ENCODE data around the gene FIBCD1.

FIBCD1 gene

DNA sequence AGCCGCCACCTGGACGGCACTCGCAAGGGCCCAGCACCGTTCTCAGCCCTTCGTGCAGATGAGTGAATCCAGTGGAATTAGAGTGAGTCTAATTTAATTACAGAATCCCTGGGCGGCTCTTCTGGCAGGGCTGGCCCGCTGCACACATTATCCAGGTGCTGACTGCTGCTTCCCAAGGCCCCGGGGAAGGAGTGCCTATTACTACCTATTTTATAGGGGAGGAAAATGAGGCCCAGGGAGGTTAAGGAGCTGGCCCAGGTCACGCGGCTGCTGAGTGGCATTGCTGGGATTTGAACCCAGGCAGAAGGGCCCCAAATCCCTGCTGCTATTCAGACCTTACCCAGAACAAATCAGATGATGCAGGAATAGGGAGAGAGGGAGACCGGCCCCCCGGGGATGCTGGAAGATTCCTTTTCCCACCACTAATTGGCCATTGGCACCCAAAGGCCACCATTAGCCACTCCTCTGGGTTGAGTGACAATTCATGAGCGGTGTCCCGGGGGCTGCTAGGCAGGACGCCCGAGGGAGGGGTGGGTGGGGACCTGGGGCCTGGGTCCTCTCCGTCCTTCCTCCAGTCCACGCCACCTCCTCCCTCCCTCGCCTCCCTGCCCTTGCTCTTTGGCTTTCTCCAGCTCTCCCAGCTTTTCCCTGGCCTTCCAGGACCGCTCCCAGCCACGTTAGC lies 32.2 kb downstream of the FIBCD1 start:
- no peak for DNase-seq (ENCODE audit: low spot score)

DNA sequence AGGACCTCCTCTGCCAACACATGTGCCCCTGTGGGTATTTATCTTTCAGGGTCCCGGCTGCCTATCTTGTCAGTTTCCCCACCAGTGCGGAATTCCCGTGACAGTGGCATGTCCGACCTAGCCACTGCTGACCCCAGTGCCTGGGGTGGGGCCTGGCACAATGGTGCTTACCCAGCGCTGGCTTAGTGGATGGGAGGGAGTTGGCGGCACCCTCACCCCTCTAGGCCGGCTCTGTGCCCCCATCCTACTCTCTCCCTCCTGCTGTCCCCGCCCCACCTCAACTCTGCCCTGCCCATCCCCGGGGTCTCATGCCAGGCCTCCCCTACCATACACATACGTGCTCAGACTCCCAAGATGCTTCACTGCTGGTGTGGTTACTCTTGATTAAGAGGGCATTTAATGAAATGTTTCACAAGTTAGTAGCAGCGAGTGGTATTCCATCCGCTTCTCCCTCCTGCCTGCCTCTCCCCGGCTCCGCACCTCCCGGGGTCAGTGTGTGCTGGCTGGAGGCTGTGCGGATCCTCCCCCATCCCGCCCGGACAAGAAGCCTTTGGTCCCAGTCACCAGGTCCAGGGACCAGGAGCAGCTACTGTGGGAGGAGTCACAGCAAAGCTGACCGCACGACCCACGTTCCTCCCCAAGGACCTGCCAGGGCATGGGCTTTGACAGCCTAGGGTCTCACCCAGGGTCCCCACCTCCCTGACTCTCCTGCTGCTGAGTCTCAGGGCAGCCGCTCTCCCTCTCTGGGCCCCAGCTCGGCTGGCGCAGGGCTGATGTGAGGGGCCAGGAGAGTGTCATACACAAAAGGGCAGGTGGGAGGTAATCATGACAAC lies 32.9 kb downstream of the FIBCD1 start:
- DNase-seq (ENCODE audit: low spot score), result no peak

DNA sequence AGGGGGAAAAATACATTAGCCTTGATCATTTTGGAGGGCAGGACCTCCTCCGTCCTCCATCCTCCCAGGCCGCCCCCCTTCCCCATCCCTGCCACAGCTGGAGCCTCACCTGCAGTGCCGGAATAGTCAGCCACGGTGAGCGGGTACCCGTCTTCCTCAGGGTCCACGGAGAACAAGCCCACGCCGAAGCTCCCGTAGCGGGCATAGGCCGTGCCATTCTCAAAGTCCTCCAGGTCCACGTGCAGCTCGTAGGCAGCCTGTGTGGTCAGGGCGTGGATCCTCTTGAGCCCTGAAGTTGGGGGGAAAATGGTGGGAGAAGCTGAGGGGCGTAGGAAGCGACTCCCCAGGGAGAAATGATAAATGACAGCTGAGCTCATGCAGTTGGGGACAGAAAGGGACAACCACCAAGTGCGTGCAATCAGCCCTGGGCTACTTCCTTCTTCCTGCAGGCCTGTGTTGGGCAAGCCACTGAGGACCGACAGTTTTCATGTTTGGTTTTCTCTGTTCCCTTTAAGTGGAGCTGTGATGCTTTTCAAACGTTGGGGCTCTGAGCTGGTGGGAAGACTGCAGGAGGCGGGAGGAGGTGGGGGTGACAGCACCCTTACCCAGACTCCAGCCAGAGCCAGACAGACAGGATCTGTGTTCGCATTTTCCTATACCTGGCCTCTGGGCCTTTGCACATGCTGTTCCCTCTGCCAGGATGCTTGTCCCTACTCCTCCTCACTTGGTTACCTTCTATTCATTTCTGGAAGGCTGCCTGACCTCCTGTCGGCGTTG lies 33.7 kb downstream of the FIBCD1 start:
- no peak for DNase-seq (ENCODE audit: low spot score)

DNA sequence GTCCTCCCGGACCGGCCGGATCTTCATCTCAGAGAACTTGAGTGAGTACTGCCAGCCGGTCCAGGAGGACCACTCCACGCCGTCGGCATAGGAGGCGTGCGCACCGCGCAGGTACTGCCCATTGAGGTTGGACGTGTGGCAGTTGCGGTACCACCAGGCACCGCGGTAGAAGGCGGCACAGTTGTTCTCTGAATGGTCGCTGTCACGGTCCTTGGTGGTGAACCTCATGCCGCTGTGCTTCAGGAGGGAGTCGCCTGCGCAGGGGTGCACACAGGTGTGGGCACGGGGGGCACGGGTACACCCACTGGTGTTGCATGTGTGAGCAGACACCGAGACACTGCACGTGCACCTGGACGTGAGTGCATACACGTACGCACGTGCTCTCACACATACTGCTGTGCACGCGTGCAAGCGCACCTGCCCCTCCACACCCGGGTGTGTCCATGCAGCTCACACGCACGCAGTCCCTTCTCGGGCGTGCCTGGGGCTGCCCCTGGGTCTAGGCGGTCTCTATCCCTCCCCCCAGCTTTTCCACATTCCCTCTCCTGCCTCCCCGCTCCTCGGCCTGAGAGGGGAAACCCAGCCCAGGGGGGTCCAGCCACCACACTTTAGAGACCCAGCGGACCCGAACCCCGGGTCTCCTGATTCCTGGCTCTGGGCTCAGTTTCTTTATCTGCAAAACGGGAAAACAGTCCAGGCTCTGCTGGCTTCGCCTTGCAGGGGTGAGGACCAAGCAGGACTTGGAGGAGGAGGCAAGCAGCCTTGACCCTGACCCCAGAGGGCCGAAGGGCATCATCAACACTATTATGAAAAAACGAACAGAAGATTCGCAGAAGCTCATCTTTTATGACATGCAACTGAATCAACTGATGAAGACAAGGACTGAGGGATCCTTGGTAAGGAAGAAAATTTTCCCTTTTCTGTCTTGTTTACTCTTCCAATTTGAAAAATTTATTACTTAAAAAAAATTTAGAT lies 34.7 kb downstream of the FIBCD1 start:
- DNase-seq (ENCODE audit: low spot score), result no peak

DNA sequence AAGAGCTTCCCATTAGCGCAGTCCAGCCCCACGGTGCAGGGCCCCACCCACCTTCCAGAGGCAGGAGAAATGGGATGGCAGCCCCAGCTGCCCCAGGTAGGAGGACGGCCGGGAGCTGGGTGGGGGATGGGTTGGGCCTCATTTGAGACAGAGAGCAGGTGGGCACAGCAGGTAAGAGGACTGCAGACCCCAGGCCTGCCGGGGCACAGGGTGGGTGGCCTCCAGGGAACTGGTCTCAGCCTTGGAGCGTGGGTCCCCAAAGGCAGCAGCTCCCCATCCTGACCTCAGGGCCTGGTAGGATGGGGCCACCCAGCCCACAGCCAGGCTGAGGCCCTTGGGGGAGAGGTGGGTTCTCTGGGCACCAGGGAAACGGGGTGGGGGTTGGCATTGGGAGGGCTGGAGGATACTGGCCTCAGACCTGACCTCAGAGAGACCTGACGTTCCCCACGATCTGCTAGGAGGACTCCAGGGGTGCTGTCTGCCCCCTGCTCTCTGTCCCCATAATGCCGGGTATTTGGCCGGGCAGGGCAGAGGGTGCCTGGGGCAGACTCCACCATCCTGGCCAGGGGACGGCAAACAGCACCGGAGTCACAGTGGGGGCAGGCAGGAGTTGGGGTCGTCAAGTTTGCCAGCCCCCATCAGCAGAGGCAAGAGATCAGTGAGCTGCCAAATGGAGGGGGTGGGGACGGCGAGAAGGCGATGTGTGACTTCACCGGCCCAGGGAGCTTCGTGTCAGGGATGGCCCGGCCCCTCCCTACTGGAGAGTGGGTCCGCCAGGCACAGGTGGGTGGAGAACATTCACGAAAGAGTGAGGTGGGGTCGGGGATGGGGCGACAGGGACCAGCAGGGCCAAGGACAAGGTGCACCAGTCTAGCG lies 35.6 kb downstream of the FIBCD1 start:
- no peak for DNase-seq (ENCODE audit: low spot score)

DNA sequence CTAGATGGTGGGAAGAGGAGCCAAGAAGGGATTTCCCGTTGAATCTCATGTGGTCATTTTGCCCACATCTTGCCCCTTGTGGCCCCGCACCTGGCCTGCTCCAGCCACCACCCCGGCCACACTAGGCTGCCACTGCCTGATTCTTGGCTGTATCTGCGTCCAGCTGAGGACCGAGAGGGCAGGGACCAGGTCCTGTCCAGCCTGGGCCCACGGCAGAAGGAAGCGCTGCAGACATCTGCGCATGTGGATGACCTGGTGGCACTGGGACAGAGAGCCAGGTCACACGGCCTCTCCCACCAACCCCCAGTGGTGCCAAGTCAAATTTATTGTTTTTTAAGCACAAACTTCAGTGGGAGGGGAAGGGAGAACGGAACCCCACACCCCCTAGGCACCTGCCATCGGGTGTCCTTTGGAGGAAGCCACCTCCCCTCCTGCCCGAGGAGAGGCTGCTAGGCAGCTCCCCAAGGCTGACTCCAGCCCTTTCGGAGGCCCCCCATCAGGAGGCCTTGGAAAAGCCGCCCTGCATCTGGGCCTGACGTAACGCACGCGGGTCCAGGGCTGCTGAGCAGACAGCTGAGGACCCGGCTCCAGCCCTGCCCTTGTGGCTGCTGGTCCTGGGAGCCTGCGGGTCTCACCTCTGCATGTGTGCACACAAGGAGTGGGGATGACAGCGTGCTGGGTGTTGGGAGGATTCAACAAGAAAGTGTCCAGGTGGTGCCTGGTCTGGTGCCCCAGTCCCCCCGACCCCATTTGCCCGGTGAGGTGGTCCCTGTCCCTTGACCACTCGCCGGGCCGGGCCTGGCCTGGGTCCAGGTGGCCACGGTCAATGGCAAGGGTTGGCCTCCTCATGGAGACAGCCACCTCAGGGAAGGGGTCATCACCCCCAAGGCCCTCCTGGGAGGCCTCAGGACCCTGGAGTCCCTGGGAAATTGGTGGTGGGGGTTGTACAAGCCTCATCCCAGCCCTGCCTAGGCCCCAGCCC lies 36.6 kb downstream of the FIBCD1 start:
- no peak for DNase-seq (ENCODE audit: low spot score)

DNA sequence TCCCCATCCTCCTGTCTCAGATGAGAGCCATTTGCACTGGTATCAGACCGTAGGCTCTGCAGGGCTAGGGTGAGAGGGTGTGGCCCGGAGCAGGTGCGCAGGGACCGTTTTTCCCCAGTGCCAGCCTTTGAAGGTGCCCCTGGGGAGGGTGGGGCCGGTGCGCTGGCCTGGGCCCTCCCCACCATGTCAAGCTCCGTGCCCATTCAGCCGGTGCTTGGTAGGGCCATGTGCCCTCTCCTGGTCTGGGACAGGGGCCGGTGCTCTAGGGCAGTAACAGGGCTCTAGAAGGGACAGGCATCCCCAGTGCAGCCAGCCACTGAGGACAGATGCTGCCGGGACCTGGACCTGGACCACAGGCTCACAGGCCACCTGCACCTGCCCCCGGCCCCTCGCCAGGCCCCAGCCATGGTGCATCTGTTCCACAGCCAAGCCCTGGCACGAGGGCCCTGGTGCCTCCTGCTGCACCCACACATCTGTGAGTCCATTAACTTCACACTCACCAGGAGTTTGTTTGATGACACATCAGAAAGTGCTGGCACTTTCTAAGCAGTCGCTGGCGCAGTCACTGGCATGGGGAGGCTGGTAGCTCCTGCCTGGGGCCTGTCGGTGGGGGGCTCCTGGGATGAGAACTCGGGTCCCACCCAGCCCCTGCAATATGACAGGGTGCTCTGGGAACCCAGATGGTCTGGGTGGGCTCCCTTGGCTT lies 37.4 kb downstream of the FIBCD1 start:
- no peak for DNase-seq (ENCODE audit: low spot score)

DNA sequence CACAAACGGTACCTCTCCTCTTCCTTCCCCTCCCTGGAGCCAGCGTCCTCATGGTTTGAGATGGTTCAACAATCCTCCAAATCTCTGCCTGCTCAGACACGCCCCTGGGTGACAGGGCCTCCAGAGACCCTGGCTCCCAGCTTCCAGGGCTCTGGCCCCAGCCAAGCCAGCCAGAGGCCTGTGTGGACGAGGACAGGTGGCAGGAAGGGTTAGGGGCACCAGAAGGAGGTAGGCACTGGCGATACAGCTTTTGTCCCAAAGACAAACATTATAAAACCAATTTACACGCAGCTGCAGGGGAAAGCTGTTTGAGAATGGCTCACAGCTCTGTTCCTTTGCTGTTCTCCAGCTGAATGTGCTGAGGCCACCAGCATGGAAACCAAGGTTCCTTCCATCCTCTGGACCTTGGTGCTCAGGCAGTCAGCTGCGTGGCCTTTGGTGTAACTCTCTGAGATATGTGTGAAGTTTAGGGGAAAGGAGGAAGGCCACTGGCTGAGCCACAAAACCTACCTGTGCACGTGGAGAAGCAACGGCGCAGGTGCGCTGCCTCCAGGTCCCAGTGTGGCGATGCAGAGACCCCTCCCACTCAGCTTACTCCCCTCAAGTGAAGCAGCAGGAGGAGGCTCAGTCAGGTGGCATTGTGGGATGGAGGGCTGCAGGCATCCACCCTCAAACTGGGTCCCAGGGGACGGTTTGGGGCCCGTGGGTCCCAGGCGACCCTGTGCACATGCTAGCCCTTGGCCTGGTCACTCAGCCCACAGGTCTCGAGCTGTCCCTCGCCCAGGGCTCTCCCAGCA lies 38.1 kb downstream of the FIBCD1 start:
- no peak for DNase-seq (ENCODE audit: low spot score)

DNA sequence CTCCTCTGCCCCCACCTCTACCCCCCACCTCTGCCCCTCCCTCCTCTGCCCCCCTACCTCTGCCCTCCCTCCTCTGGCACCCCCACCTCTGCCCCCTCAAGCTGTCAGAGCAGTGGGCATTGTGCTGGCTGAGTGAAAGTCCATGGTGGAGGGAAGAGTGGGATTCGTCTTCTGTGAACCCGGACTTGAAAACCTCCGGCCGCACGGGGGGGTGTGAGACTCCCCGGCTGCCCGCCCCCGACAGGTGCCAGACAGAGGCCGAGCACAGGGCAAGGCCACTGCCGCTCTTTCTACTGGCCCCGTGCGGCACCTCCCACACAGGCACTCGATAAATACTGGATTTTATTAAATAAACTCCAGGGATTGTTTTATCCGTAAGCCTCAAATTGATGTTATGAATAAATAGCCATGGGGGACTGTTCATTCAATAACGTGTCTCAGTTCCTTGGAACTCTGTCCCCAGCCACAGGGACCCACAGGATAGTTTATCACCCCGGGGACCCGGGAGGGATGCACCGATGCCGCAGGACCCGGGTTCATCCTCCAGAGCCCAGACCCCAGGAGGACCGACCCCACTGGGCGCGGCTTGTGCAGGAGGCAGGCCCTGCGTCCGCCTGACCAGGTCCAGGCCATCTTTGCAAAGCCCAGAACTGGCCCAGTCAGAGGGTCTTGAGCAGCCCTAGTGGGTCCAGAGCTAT lies 39.8 kb downstream of the FIBCD1 start:
- DNase-seq (ENCODE audit: low spot score), result no peak

DNA sequence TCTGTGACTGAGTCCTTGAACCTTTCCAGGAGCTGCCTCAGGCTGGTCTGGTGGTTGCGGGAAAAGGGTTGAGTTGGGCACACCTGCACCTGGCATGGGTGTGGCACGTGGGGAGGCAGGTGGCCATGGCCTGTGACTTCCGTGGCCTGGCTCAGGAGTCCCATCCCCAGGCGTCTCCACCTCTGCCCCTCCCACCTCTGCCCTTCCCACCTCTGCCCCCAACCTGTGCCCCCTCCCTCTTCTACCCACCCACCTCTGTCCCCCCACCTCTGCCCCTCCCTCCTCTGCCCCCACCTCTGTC lies 40.5 kb downstream of the FIBCD1 start:
- DNase-seq (ENCODE audit: low spot score), result no peak

DNA sequence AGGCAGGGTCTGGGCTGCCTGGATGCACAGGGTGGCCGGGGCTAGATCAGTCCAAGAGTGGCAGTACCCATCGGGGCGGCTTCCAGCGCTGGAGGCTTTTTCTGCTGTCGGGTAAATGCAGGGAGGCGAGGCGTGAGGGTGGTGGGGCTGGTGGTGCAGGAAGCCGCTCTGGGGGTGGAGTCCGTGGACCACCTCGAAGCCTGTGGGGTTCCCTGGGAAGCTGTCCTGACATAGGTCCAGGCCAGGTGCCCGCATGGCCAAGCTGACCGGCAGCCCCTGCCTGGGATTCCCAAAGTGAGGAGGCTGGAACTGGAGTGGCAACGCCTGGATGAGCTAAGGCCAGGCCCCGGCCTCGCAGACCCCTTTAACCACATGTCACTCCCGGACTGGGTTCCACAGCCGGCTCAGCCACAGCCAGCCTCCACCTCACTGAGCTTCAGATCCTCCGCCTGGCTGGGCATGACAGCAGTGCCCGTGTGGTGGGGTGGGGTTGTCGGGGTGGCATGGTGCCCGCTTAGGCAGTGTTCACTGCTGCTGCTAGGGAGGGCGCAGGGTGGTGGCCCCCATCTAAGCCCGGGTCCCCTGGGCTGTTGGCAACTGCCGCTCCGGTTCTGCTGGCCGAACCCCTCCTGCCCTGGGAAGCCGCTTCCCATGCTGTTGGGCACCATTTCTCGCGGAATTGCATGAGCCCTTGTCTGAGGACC lies 41.0 kb downstream of the FIBCD1 start:
- DNase-seq (ENCODE audit: low spot score), result no peak

DNA sequence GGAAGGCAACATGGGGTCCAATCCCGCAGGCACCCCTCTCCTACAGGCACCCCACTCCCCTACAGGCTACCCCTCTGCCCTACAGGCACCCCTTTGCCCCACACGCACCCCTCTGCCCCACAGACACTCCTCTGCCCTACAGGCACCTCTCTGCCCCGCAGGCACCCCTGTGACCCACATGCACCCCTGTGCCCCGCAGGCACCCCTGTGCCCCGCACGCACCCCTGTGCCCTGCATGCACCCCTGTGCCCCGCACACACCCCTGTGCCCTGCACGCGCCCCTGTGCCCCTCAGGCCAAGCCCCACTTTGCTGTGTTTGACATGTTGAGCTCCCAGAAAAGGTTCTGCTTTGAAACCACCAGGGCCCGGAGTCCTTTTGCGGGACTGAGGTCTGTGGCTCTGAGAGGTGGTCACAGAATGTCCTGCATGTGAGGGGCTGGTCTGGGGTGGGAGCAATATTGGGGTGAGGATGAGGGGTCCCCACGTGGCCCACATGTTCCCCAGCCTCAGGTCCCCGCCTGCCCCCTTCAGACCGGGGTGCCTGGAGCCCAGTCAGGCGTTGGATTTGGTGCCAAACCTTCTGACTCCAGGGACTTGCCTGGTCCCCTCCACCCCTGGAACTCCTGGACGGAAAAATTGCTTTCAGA lies 41.8 kb downstream of the FIBCD1 start:
- DNase-seq (ENCODE audit: low spot score), result no peak

DNA sequence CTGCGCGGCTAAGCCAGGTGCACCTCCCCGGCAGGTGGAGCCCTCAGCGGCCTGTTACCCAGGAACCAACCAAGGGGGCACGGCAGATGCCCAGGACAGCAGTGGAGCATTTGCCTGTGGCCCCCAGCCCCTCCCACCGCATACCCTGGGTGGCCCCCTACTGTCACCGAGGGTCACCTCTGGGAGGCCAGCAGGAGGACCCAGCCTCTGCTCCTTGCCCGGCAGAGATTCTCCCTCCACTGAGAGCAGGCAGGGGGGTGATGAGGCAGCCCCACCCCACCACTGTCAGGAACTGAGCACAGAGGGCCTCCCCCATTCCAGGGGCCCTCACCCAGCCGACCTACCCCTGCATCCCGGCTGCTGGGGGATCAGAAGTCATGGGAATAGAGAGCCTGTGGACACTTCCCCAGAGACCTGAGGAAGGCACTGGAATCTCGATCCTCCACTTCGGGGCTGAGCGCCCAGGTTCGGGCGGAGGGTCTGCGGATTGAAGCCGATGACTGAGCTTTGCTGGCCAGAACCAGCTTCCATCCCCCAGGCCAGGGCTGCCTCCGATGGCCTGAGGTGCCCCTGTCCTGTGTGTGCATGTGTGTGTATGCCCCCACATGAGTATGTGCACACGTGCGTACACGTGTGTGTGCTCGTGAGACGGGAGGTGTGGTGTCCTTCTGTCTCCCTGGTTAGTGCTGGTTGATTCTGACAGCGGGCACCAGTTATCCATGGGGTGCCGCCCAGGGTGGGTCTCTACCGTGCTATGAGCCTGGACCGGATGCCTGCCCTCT lies 42.6 kb downstream of the FIBCD1 start, which contains the start of gene QRFP:
QRFP (minus strand) TSS at position 580 of the 782 bp plus-strand sequence. CDS start 2,974 bp downstream, outside the sequence.
- DNase-seq (ENCODE audit: low spot score), result no peak

DNA sequence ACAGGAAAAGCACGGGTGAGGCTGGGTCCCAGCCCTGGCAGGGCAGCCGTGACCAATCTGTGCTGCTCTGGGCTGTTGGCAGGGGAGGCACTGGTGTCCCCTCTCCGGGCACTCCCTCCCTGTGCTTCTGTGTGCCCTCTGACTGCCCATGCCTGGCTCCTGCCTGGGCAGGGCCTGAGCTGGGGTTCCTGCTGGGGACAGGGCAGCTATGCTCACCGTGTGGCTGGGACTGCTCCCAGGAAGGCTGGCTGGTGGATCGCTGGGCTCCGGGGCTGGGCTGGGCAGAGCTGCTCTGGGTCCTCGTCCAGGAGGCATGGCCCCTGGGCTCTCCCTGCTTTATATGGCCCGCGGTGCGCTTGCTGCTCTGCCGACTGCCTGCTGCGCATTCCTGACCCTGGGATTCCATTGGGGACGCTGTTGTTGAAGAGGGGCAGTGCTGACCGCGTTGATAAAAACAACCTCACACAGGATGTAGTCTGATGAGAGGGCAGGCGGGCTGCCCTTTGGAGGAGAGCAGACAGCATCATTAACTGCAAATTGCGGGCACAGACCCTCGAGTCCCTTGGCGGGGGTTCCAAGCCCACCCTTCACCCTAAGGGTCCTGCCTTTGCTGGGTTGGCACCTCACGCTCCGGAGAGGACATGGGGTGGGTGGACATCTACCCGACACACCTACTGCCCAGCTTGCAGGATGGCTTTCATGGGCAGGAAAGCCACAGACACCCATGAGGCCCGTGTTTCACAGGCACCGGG lies 43.4 kb downstream of the FIBCD1 start:
- DNase-seq (ENCODE audit: low spot score), result no peak

DNA sequence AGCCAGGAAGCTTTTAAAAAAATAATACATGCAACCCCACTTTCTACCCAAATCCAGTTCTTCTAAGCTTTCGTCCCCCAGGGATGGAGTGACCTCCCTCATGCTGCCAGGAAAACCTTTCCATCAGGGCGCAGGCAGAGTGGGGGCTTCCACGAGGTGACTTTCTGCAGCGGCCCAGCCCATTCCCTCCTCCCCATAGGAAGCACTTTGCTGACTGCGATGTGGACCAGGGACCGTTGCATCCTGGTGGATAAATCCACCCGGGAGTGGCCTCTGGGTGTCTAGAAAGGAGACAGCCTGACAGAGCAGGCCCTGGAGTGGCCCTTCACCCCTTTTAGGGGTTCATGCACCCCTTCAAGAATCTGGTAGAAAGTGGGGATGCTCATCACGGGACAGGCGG lies 44.0 kb downstream of the FIBCD1 start:
- no peak for DNase-seq (ENCODE audit: low spot score)

All from CD4-positive, alpha-beta T cell treated with Interleukin-6 at 100 ng/mL for 8 hours (primary cell).